Measurements from ENCODE around the gene FASLG. TPM values are rescaled to one million over a fixed set of nuclear protein-coding genes. Genes with fewer than 3 reads are reported as not detected.

The FASLG gene
- total RNA-seq, 3 donors from 2014 or later (not counting 1 experiment from before 2014, with no cell fraction given): 22.1 to 44.5 (median 24.1) TPM

DNA sequence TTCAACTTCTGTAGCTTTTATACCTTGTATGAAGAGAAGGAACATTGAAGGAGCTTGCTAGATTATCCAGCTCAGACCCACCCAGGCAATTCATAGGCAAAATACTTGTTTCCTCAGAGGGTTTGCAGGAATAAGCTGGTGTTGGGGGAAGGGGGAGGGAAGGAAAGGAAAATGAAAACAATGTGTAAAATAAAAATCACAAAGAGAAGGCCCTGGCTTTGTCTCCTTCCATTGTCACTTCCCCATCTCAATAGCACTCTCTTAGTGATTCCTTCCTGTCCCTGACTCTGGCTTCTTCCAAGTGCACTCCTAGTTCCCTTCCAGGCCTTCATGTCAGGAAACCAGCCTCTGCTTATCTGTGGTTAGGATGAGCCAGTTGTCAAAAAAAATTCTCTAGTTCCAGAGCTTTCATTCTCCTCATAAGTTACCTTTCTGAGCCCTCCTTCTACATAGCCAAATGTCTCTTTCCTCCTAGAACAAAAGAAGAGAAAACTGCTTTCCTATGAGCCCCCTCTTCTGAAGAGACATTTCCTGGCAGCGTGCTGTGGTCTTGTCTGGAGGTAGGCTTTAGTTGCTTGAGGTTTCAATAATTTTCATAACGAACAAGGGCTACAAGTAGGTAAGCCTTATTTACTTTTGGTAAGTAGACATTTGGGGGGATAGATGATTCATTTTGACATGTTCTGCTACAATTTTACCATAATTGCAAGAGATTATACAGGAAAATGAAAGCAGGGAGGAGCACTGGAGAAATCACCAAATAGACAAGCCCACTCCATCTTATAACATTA lies 45.7 kb downstream of the FASLG start:
- Histone ChIP-seq H3K4me1 (ENCODE audit: control insufficient read depth, insufficient read depth, low read length) (peaks cover 72% of the 10 kb centered on the region), H3K36me3 (ENCODE audit: control insufficient read depth, insufficient read depth, low read length) (no peaks in the 10 kb centered on the region), H3K27ac (ENCODE audit: low read length) (peak overlapping the region; percentile 18), H3K9me3 (ENCODE audit: control insufficient read depth, insufficient read depth, low read length) (no peaks in the 10 kb centered on the region), H3K4me3 (ENCODE audit: low read length) (no peak overlapping the region), H3K27me3 (ENCODE audit: control insufficient read depth, insufficient read depth, low read length) (no peaks in the 10 kb centered on the region)
- Mint-ChIP-seq H3K27ac (no peak overlapping the region), H3K4me3 (peak overlapping the region; percentile 73), H3K9me3 (no peaks in the 10 kb centered on the region), H3K36me3 (no peaks in the 10 kb centered on the region), H3K27me3 (ENCODE audit: low read depth in 2 of 2) (no peaks in the 10 kb centered on the region), H3K4me1 (peaks cover 9% of the 10 kb centered on the region in 2 donors)
- 23% methylated on average over 2 of the region's 2 CpGs for WGBS (ENCODE audit: insufficient coverage)
- TF ChIP-seq, protein P1, sequence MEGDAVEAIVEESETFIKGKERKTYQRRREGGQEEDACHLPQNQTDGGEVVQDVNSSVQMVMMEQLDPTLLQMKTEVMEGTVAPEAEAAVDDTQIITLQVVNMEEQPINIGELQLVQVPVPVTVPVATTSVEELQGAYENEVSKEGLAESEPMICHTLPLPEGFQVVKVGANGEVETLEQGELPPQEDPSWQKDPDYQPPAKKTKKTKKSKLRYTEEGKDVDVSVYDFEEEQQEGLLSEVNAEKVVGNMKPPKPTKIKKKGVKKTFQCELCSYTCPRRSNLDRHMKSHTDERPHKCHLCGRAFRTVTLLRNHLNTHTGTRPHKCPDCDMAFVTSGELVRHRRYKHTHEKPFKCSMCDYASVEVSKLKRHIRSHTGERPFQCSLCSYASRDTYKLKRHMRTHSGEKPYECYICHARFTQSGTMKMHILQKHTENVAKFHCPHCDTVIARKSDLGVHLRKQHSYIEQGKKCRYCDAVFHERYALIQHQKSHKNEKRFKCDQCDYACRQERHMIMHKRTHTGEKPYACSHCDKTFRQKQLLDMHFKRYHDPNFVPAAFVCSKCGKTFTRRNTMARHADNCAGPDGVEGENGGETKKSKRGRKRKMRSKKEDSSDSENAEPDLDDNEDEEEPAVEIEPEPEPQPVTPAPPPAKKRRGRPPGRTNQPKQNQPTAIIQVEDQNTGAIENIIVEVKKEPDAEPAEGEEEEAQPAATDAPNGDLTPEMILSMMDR (IDR thresholded peaks at IDR 0.05): no peak
- intact Hi-C loops (cut with micrococcal nuclease): loop anchor here (10.0 kb wide), 1 partner anchor 170 kb away; the partner anchor contains the start of gene SUCO
- no peak for ATAC-seq
- DNase-seq: no peak

DNA sequence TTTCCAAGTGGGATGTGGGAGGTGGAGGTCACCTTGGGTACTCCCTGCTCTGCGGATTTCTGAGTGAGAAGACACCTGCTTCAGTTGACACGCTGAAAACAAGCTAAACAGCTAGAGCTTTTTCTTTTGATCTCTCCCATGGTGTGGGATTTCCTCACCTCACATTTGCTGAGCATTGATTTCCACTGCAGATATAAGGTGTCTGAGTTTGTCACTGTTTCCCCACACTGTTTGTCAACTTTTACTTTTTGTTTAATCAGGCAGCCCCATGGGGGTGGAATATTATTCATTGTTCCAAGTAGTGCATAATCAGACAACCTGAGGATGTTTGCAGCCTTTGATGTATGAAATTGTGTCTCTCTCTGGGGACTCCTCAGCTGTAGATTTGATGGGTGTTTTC lies 49.5 kb downstream of the FASLG start:
- peak in 1 of 2 donors; percentile 69 for DNase-seq
- Mint-ChIP-seq H3K4me3 (peak overlapping the region; percentile 74), H3K36me3 (no peaks in the 10 kb centered on the region), H3K27ac (peak overlapping the region; percentile 81 to 88), H3K9me3 (no peaks in the 10 kb centered on the region), H3K27me3 (ENCODE audit: low read depth in 2 of 2) (no peaks in the 10 kb centered on the region), H3K4me1 (peaks cover 13 to 15% of the 10 kb centered on the region in 2 donors)
- peak overlapping the region; percentile 20 for H3K27ac ChIP-seq (ENCODE audit: low read length)
- H3K27me3 ChIP-seq (ENCODE audit: control insufficient read depth, insufficient read depth, low read length): no peaks in the 10 kb centered on the region
- no peak overlapping the region for H3K4me3 ChIP-seq (ENCODE audit: low read length)
- peaks cover 46% of the 10 kb centered on the region for H3K4me1 ChIP-seq (ENCODE audit: control insufficient read depth, insufficient read depth, low read length)
- TF ChIP-seq, protein P1 (IDR thresholded peaks at IDR 0.05): no peak
- H3K9me3 ChIP-seq (ENCODE audit: control insufficient read depth, insufficient read depth, low read length): no peaks in the 10 kb centered on the region
- no peaks in the 10 kb centered on the region for H3K36me3 ChIP-seq (ENCODE audit: control insufficient read depth, insufficient read depth, low read length)
- intact Hi-C loops (cut with micrococcal nuclease): loop anchor here (10.0 kb wide), 1 partner anchor 174 kb away; the partner anchor contains the start of gene SUCO
- ATAC-seq: peak; percentile 64 to 82 (median 67)
- WGBS (ENCODE audit: insufficient coverage): 27% methylated on average over 2 of the region's 2 CpGs

DNA sequence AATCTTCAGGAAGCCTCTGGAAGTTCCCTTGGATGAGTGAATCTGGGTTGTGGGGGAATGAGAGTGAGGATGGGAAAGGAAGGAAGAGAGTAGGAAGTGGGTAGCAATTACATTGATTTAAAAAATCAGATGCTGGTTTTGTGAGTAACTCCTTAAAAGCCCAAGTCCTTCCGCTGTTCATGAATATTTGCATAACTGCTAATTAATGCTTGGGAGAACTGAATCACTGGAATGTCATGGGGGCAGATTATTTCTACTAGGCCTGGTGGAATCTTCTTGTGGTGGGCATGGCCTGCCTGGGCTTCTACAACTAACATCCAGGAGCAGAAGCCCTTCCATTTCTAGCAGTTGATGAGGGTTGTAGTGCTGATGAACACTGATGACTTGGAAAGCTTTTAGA lies 52.7 kb downstream of the FASLG start:
- intact Hi-C loops (cut with micrococcal nuclease): no loop called here
- Histone ChIP-seq H3K27me3 (ENCODE audit: control insufficient read depth, insufficient read depth, low read length) (no peaks in the 10 kb centered on the region), H3K9me3 (ENCODE audit: control insufficient read depth, insufficient read depth, low read length) (no peaks in the 10 kb centered on the region), H3K36me3 (ENCODE audit: control insufficient read depth, insufficient read depth, low read length) (no peaks in the 10 kb centered on the region), H3K27ac (ENCODE audit: low read length) (no peak overlapping the region), H3K4me1 (ENCODE audit: control insufficient read depth, insufficient read depth, low read length) (peaks cover 31% of the 10 kb centered on the region), H3K4me3 (ENCODE audit: low read length) (no peak overlapping the region)
- no peak overlapping the region for H3K27ac Mint-ChIP-seq
- H3K4me1 Mint-ChIP-seq: peaks cover 28 to 31% of the 10 kb centered on the region in 2 donors
- DNase-seq (no peak), ATAC-seq (no peak)
- TF ChIP-seq, protein P1 (IDR thresholded peaks at IDR 0.05): no peak
- 100% methylated on average over 1 of the region's 1 CpG for WGBS (ENCODE audit: insufficient coverage)
- H3K4me3 Mint-ChIP-seq: no peak overlapping the region
- H3K9me3 Mint-ChIP-seq: no peaks in the 10 kb centered on the region
- no peaks in the 10 kb centered on the region for H3K27me3 Mint-ChIP-seq (ENCODE audit: low read depth in 2 of 2)
- no peaks in the 10 kb centered on the region for H3K36me3 Mint-ChIP-seq
